Measurements from ENCODE around the gene ACOT7.

GRCh38 chr1:6351480-6352137 lies 42.0 kb downstream of the ACOT7 start:
- TF ChIP-seq CTCF (IDR thresholded peaks at IDR 0.05) = no peak
- TF ChIP-seq POLR2A (IDR thresholded peaks at IDR 0.05) = no peak
